Renal cortex interstitium (tissue), 11 donors: Measurements from ENCODE around the gene SLC1A2. TPM values are rescaled to one million over a fixed set of nuclear protein-coding genes. Genes with fewer than 3 reads are reported as not detected.
"Not testable (repeated sequence)": the region's sequence is repeated elsewhere in the genome, so short reads cannot be mapped to it uniquely, and the experiment has no call there.

Experiments used
- DNase-seq, 11 donors: peaks; one replicate each; pipeline ENCODE4 v3.0.0-alpha.2; 2013; ENCODE audit warnings: low read depth in 9 of 11, low spot score in 4 of 11; ENCODE audit errors: extremely low read depth in 1 of 11
- polyA plus RNA-seq, 3 donors: library from polyadenylated mRNA; unstranded; fragments of 120-200 nt; gene quantifications; one replicate each; pipeline ENCODE4 v1.2.1, GENCODE V29; 2013; ENCODE audit not compliant: insufficient read length in 3 of 3

Gene SLC1A2
- polyA plus RNA-seq, 3 donors, result 0.47 to 0.64 (median 0.58) TPM

GRCh38 chr11:35227576-35228327, 191.6 kb downstream of the SLC1A2 start:
- DNase-seq, result no peak

- DNase-seq, result not testable (repeated sequence)
Measured at GRCh38 chr11:35226756-35227155, 192.6 kb downstream of the SLC1A2 start.

GRCh38 chr11:35225946-35226520, 193.3 kb downstream of the SLC1A2 start:
- no peak for DNase-seq

- no peak for DNase-seq
Measured at GRCh38 chr11:35223991-35224390, 195.4 kb downstream of the SLC1A2 start.

- peak; percentile 48 to 80 (median 68) for DNase-seq
Measured at GRCh38 chr11:35223371-35223796, 196.0 kb downstream of the SLC1A2 start.

- DNase-seq, result no peak
Measured at GRCh38 chr11:35218956-35219355, 200.4 kb downstream of the SLC1A2 start.

- no peak for DNase-seq
Measured at GRCh38 chr11:35216962-35217678, 202.2 kb downstream of the SLC1A2 start.

GRCh38 chr11:35215945-35216344, 203.4 kb downstream of the SLC1A2 start:
- DNase-seq, result no peak

GRCh38 chr11:35214792-35215193, 204.6 kb downstream of the SLC1A2 start:
- no peak for DNase-seq

- DNase-seq, result no peak
Measured at GRCh38 chr11:35214226-35214770, 205.1 kb downstream of the SLC1A2 start.

- DNase-seq, result no peak
Measured at GRCh38 chr11:35211952-35212351, 207.4 kb downstream of the SLC1A2 start.

GRCh38 chr11:35210876-35211546, 208.3 kb downstream of the SLC1A2 start:
- DNase-seq, result no peak

GRCh38 chr11:35208795-35209194, 210.6 kb downstream of the SLC1A2 start:
- DNase-seq, result no peak

GRCh38 chr11:35207471-35208403, 211.6 kb downstream of the SLC1A2 start:
- no peak for DNase-seq

- no peak for DNase-seq
Measured at GRCh38 chr11:35206616-35207015, 212.7 kb downstream of the SLC1A2 start.

- DNase-seq, result no peak
Measured at GRCh38 chr11:35204614-35205013, 214.7 kb downstream of the SLC1A2 start.
